ENCODE measurements around the gene KLHDC3.

Gene KLHDC3

DNA sequence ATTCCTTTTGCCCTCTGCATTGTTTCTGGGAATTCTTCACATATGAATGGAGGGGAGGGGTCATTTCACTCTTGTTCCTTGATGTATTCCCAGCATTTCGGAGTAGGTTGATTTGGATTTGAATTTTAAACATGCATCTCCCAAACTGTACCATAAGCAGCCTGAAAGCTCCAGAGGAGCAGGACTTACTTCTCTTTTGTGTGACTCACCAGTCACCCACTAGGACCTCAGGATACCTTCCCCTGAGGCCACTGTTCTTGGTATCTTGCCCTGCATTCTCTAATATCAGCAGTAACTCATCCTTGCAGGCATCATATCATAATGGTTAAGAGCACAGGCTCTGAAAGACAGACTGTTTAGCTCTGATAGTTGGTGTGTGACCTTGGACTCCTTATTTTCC, 44.5 kb downstream of the KLHDC3 start:
- DNase-seq (ENCODE audit: low read depth in 2 of 2) = no peak

DNA sequence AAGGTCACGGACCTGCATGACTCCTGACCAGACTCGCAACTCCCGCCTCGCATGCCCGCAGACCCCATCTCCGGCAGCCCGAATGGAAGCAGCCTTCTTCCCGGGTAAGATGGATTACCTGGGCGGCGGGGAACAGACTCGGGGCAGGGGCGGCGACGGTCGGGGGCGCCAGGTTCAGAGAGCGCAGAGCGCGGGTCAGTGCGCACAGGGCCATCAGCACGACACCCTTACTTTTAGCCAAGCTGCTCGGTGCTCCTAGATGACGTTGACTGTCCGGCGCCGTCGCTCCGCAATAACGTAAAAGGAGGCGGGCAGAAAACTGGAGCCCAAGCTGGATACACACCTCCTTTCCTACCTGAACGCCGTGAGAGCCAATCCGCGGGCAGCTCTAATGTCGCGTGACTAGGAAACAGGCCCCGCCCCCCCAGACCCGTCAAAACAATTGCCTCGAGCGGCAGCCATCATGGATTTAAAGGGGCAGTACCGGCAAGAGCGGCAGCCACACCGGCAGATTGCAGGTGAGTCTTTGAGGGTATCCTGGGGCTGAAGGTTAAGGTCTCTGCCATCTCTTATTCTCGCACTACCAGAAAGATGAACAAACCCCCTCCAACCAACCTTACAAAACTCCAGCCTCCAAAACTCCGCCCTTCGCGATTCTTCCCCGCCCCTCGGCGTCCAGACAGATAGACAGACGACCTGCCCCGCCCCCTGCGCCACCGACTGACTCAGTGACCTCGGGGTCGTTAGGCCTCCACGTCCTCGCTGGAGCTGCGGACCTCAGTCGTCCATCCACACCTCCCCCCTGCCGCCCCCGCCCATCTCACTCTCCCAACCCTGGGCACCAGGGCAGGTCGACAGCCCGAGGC, 45.4 kb downstream of the KLHDC3 start, which contains the start of the genes KLC4 and MRPL2:
Gene KLC4 (plus strand): TSS at position 464 of the 866 bp plus-strand sequence. CDS start 1,705 bp downstream, outside the sequence.
Gene MRPL2 (minus strand): TSS at position 267 of the 866 bp plus-strand sequence. CDS start 53 bp downstream, at position 214.
- peak; percentile 92 to 97 for DNase-seq (ENCODE audit: low read depth in 2 of 2)

DNA sequence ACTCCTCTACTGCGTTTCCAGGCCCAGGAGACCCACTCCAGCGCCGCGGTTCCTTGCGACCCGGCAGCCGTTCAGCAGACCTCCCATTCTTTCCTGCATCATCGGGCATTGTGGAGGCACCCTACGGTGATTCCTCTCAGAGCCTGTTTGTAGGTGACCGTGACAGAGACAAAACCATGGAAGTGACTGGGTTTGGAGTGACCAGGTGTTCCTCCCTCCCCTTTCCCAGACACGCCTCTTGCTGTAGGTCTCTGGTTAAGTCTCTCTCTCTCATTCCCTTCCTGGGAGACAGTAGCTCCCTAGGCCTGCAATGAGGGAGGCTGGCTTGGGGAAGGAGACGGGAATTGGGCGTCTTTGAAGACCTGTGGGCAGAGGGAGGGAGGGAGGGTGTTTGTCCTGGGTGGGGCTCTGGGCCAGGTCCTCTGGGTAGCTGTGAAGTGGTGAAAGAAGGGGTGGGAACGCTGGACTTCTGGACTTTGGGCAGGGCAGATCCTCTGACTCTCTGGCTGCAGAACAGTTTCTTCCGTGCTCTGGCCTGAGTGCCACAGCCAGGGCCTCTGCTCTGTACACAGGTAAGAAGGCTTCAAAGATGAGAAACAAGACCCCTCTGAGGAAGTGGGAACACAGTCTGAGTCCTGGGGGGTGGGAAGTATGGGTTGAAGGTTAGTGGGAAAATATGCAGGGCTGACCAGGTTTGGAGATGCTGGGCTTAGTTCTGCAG, 46.1 kb downstream of the KLHDC3 start:
- DNase-seq (ENCODE audit: low read depth in 2 of 2) = no peak

DNA sequence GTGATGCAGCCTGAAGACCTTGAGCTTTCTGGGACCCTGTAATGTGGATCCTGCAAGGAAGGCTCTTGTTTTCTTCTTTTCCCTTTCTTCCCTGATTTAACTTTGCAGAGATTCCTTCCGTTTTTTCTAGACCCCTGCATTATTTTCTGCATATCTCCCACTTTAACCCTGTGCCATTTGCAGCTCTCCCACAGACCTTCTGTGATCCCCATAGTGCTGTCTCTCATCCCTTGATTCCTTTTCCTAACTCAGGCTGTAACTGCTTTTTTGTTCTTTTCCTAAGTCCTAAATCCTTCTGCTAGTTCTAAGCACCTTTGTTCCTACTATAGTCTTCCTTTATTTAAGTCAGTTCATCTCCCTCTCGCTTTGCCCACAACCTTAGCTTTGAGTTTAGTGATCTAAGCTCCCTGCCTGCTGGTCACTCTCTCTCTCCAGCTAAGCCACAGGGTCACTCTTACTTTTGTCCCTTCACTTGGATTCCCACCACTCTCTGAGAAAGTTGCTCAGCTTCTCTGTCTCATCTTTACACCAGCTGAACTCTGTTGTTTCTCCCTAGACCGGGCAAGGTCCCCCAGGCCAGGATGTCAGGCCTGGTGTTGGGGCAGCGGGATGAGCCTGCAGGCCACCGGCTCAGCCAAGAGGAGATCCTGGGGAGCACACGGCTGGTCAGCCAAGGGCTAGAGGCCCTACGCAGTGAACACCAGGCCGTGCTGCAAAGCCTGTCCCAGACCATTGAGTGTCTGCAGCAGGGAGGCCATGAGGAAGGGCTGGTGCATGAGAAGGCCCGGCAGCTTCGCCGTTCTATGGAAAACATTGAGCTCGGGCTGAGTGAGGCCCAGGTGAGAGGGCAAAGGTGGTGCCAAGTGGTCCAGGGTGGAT, 46.9 kb downstream of the KLHDC3 start:
- DNase-seq (ENCODE audit: low read depth in 2 of 2) = no peak

DNA sequence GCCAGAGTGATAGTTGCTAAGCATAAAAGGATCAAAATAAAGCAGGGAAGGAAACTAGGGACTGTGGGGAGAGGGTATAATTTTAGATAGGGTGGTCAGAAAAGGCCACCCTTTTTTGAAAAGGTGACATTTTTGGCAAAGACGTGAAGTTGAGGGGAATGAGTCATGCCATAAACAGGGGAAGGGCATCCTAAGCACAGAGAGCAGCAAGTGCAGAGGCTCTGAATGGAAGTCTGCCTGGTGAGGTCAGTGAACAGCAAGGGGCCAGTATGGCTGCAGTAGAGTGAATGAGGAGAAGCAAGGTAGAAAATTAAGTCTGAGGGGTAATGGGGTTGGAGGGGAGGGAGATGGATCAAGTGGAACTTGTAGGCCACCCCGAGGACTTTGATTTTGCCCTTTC, 47.8 kb downstream of the KLHDC3 start:
- DNase-seq (ENCODE audit: low read depth in 2 of 2) = no peak

DNA sequence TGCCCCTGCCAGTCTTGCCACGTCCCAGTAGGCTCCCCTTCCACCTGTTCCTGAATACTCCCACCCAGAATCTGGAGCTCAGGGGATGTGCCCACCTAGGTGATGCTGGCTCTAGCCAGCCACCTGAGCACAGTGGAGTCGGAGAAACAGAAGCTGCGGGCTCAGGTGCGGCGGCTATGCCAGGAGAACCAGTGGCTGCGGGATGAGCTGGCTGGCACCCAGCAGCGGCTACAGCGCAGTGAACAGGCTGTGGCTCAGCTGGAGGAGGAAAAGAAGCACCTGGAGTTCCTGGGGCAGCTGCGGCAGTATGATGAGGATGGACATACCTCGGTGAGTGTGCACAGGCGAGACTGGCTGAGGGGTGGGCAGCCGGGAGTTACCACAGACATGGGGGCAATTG, 48.8 kb downstream of the KLHDC3 start:
- DNase-seq (ENCODE audit: low read depth in 2 of 2) = no peak

DNA sequence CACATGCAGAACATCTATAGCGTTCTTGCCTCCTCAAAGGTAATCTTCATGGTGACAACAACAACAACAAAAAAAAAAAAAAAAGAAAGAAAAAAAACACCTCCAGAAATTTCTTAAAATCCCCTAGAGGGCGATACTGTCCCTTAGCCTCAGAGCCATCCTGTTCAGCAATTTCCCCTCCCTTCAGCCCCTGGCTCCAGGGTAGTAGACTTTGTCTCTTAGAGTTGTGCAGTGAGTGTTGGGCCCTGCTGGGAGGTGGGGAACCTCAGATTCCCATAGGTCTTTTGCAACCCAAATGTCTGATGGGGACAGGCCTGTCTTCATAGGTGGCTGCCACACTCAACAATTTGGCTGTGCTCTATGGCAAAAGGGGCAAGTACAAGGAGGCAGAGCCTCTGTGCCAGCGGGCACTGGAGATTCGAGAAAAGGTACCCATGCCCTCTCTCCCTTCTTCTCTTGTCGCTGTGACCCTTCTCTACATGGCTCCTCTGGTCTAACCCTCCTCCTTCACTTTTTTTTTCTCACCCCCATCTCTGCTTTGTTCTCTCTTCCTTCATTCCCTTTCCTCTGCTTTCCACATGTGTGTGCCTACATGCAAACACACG, 56.1 kb downstream of the KLHDC3 start:
- DNase-seq (ENCODE audit: low read depth in 2 of 2) = no peak

All from stimulated activated CD8-positive, alpha-beta memory T cell treated with anti-CD3 and anti-CD28 coated beads, Interleukin-15, amount 100 ng/mL, for 4 hours (primary cell).